ENCODE measurements around the gene VPS26C.
A peak's percentile ranks its signal among the peaks of the same experiment; 100 is the strongest.

Gene VPS26C

GRCh38 chr21:37273911-37274690 lies 7.0 kb upstream of the VPS26C start:
- Histone ChIP-seq H3K9me3 (ENCODE audit: insufficient read depth, low read depth, low read length) (no peaks in the 10 kb centered on the region), H3K27me3 (ENCODE audit: insufficient read depth, low read length, poor library complexity, severe bottlenecking) (no peaks in the 10 kb centered on the region), H3K9ac (ENCODE audit: low read depth, low read length, poor library complexity, severe bottlenecking) (no peak overlapping the region), H3F3A (ENCODE audit: low read depth) (no peaks in the 10 kb centered on the region), H3K36me3 (ENCODE audit: insufficient read depth, low read length) (no peaks in the 10 kb centered on the region), H3K4me1 (ENCODE audit: insufficient read depth, low read length, poor library complexity, severe bottlenecking) (no peaks in the 10 kb centered on the region), H3K9me2 (replicated peaks; ENCODE audit: low read depth, low read length) (no peaks in the 10 kb centered on the region), H3K79me2 (ENCODE audit: insufficient read depth, low read length) (no peaks in the 10 kb centered on the region), H2AFZ (ENCODE audit: low read length) (0 out of 2 replicates have a peak overlapping the region, but pooled peaks have one; percentile 7), H3K4me2 (ENCODE audit: low read depth, low read length, poor library complexity, severe bottlenecking) (no peak overlapping the region), H3K4me3 (ENCODE audit: low read length, poor library complexity, severe bottlenecking) (no peak overlapping the region), H4K20me1 (ENCODE audit: insufficient read depth, low read length, poor library complexity, severe bottlenecking) (no peaks in the 10 kb centered on the region)
- no peak for TF ChIP-seq CTCF (conservative IDR thresholded peaks at IDR 0.05; ENCODE audit: low read length)
- TF ChIP-seq EZH2phosphoT487 (IDR thresholded peaks at IDR 0.05; ENCODE audit: borderline replicate concordance) = no peak

GRCh38 chr21:37273440-37273839 lies 6.3 kb upstream of the VPS26C start:
- H4K20me1 ChIP-seq (ENCODE audit: insufficient read depth, low read length, poor library complexity, severe bottlenecking) = no peaks in the 10 kb centered on the region
- H3K36me3 ChIP-seq (ENCODE audit: insufficient read depth, low read length) = no peaks in the 10 kb centered on the region
- H3F3A ChIP-seq (ENCODE audit: low read depth) = no peaks in the 10 kb centered on the region
- H3K9me2 ChIP-seq (replicated peaks; ENCODE audit: low read depth, low read length) = no peaks in the 10 kb centered on the region
- H3K4me2 ChIP-seq (ENCODE audit: low read depth, low read length, poor library complexity, severe bottlenecking) = no peak overlapping the region
- H3K9me3 ChIP-seq (ENCODE audit: insufficient read depth, low read depth, low read length) = no peaks in the 10 kb centered on the region
- TF ChIP-seq CTCF (conservative IDR thresholded peaks at IDR 0.05; ENCODE audit: low read length) = no peak
- no peak for TF ChIP-seq EZH2phosphoT487 (IDR thresholded peaks at IDR 0.05; ENCODE audit: borderline replicate concordance)
- no peak overlapping the region for H3K4me3 ChIP-seq (ENCODE audit: low read length, poor library complexity, severe bottlenecking)
- H3K79me2 ChIP-seq (ENCODE audit: insufficient read depth, low read length) = peaks cover 5% of the 10 kb centered on the region
- H3K9ac ChIP-seq (ENCODE audit: low read depth, low read length, poor library complexity, severe bottlenecking) = no peak overlapping the region
- no peaks in the 10 kb centered on the region for H3K27me3 ChIP-seq (ENCODE audit: insufficient read depth, low read length, poor library complexity, severe bottlenecking)
- H3K4me1 ChIP-seq (ENCODE audit: insufficient read depth, low read length, poor library complexity, severe bottlenecking) = peaks cover 4% of the 10 kb centered on the region
- 0 out of 2 replicates have a peak overlapping the region, but pooled peaks have one; percentile 7 for H2AFZ ChIP-seq (ENCODE audit: low read length)

GRCh38 chr21:37272897-37273296 lies 5.8 kb upstream of the VPS26C start:
- no peak for TF ChIP-seq EZH2phosphoT487 (IDR thresholded peaks at IDR 0.05; ENCODE audit: borderline replicate concordance)
- TF ChIP-seq CTCF (conservative IDR thresholded peaks at IDR 0.05; ENCODE audit: low read length) = no peak
- H4K20me1 ChIP-seq (ENCODE audit: insufficient read depth, low read length, poor library complexity, severe bottlenecking) = no peaks in the 10 kb centered on the region
- H3K36me3 ChIP-seq (ENCODE audit: insufficient read depth, low read length) = no peaks in the 10 kb centered on the region
- H3K4me1 ChIP-seq (ENCODE audit: insufficient read depth, low read length, poor library complexity, severe bottlenecking) = peaks cover 7% of the 10 kb centered on the region
- no peak overlapping the region for H3K4me3 ChIP-seq (ENCODE audit: low read length, poor library complexity, severe bottlenecking)
- no peaks in the 10 kb centered on the region for H3K9me3 ChIP-seq (ENCODE audit: insufficient read depth, low read depth, low read length)
- H3K9ac ChIP-seq (ENCODE audit: low read depth, low read length, poor library complexity, severe bottlenecking) = no peak overlapping the region
- H3F3A ChIP-seq (ENCODE audit: low read depth) = no peaks in the 10 kb centered on the region
- no peaks in the 10 kb centered on the region for H3K27me3 ChIP-seq (ENCODE audit: insufficient read depth, low read length, poor library complexity, severe bottlenecking)
- no peak overlapping the region for H2AFZ ChIP-seq (ENCODE audit: low read length)
- H3K9me2 ChIP-seq (replicated peaks; ENCODE audit: low read depth, low read length) = no peaks in the 10 kb centered on the region
- H3K4me2 ChIP-seq (ENCODE audit: low read depth, low read length, poor library complexity, severe bottlenecking) = no peak overlapping the region
- peaks cover 10% of the 10 kb centered on the region for H3K79me2 ChIP-seq (ENCODE audit: insufficient read depth, low read length)
